SJSA1 (cell line): ENCODE results near the gene ZNF652. TPM values are rescaled to one million over a fixed set of nuclear protein-coding genes. Genes with fewer than 3 reads are reported as not detected.

ENCODE experiments used
- DNase-seq, 2 experiments: peaks; one replicate each; pipeline ENCODE4 v3.0.0-alpha.2; 2015 to 2020; ENCODE audit warnings: low spot score in 2 of 2, low read depth in 1 of 2
- H3K27ac ChIP-seq: fragments of 250-450 bp; sonication (Bioruptor Pico); 2 replicates; pipeline ENCODE4 v1.5.1; 2020; ENCODE audit warnings: mild to moderate bottlenecking, moderate library complexity
- H3K27me3 ChIP-seq: fragments of 250-450 bp; sonication (Bioruptor Pico); replicated peaks from 2 replicates; pipeline ENCODE4 v1.5.1; 2020; ENCODE audit warnings: mild to moderate bottlenecking, moderate library complexity
- H3K36me3 ChIP-seq: fragments of 250-450 bp; sonication (Bioruptor Pico); 2 replicates; pipeline ENCODE4 v1.5.1; 2020; ENCODE audit warnings: mild to moderate bottlenecking
- H3K4me1 ChIP-seq: fragments of 250-450 bp; sonication (Bioruptor Pico); replicated peaks from 2 replicates; pipeline ENCODE4 v1.6.1; 2021; ENCODE audit warnings: mild to moderate bottlenecking
- H3K4me3 ChIP-seq: fragments of 250-450 bp; sonication (Bioruptor Pico); 2 replicates; pipeline ENCODE4 v1.5.1; 2020; ENCODE audit warnings: mild to moderate bottlenecking
- H3K9me3 ChIP-seq: fragments of 250-450 bp; sonication (Bioruptor Pico); replicated peaks from 2 replicates; pipeline ENCODE4 v1.5.1; 2020; ENCODE audit warnings: mild to moderate bottlenecking
- total RNA-seq: library from RNA; depleted of rRNA; stranded (reverse); fragments of >200 nt; shearing (Covaris generic); gene quantifications from 2 replicates; pipeline ENCODE4 v1.2.3, GENCODE V29; 2014; rRNA removed

ZNF652 gene
- 23.8 and 37.1 TPM in 2 replicates for total RNA-seq

- peak; percentile 92 to 94 for DNase-seq
- H3K9me3 ChIP-seq = no peaks in the 10 kb centered on the region; the same call in 1 of the 2 replicates
- H3K4me1 ChIP-seq = peaks cover 18% of the 10 kb centered on the region
- peak within 1 kb of the TSS; percentile 63 for H3K27ac ChIP-seq
- H3K27me3 ChIP-seq = no peaks in the 10 kb centered on the region
- H3K4me3 ChIP-seq = peak within 1 kb of the TSS; percentile 98
- peaks cover 6% of the 10 kb centered on the region for H3K36me3 ChIP-seq
Measured at GRCh38 chr17:49361902-49362722, at the start of gene ZNF652. ZNF652 (minus strand) TSS chr17:49362250; CDS start chr17:49317725, 44,525 bp downstream.

DNA sequence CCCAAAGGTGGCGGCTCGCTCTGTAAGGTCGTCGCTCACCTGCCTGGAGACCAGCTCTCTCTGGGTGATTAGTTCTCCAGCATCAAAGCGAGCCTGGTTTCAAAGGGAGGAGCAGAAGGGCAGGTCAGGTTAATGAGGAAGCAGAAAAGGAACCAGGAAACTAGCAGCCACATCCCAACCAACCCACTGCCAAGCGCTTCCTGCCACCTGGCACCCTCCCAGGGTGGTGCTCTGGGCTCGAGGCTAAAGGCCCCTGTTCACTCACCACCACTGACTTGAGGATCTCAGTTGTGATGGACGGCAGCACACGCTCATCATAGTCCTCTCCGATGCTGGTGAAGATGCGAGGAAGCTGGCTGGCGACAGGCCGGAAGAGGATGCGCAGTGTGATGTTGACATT is 47.0 kb upstream of the ZNF652 start:
- Histone ChIP-seq H3K27me3 (no peaks in the 10 kb centered on the region), H3K4me3 (no peak overlapping the region), H3K36me3 (peaks cover 95% of the 10 kb centered on the region), H3K27ac (no peak overlapping the region), H3K9me3 (no peaks in the 10 kb centered on the region), H3K4me1 (peaks cover 6% of the 10 kb centered on the region)
- no peak for DNase-seq

- DNase-seq = peak; percentile 66 to 75
- H3K36me3 ChIP-seq = peaks cover 96% of the 10 kb centered on the region
Measured at GRCh38 chr17:49407981-49408501, 46.0 kb upstream of the ZNF652 start.

GRCh38 chr17:49407086-49407485 is 45.0 kb upstream of the ZNF652 start:
- Histone ChIP-seq H3K4me1 (no peaks in the 10 kb centered on the region), H3K27ac (no peak overlapping the region), H3K27me3 (no peaks in the 10 kb centered on the region), H3K9me3 (no peaks in the 10 kb centered on the region), H3K4me3 (no peak overlapping the region), H3K36me3 (peaks cover 92% of the 10 kb centered on the region)
- DNase-seq = no peak

More at GRCh38 chr17:49407981-49408501, 46.0 kb upstream of the ZNF652 start:
- Histone ChIP-seq H3K9me3 (no peaks in the 10 kb centered on the region), H3K27me3 (no peaks in the 10 kb centered on the region), H3K27ac (no peak overlapping the region), H3K4me3 (no peak overlapping the region), H3K4me1 (no peaks in the 10 kb centered on the region)

- H3K4me1 ChIP-seq = no peaks in the 10 kb centered on the region
- peaks cover 86% of the 10 kb centered on the region for H3K36me3 ChIP-seq
- no peaks in the 10 kb centered on the region for H3K9me3 ChIP-seq
- H3K27ac ChIP-seq = no peak overlapping the region
- DNase-seq = no peak
- no peak overlapping the region for H3K4me3 ChIP-seq
- no peaks in the 10 kb centered on the region for H3K27me3 ChIP-seq
Measured at GRCh38 chr17:49406421-49407061, 44.5 kb upstream of the ZNF652 start.

GRCh38 chr17:49404906-49405305 is 42.9 kb upstream of the ZNF652 start:
- no peaks in the 10 kb centered on the region for H3K27me3 ChIP-seq
- DNase-seq = no peak
- H3K36me3 ChIP-seq = peaks cover 72% of the 10 kb centered on the region

GRCh38 chr17:49404361-49404760 is 42.3 kb upstream of the ZNF652 start:
- no peak overlapping the region for H3K27ac ChIP-seq
- no peak overlapping the region for H3K4me3 ChIP-seq
- H3K36me3 ChIP-seq = peaks cover 66% of the 10 kb centered on the region
- no peak for DNase-seq
- no peaks in the 10 kb centered on the region for H3K27me3 ChIP-seq
- H3K4me1 ChIP-seq = no peaks in the 10 kb centered on the region
- no peaks in the 10 kb centered on the region for H3K9me3 ChIP-seq

More at GRCh38 chr17:49404906-49405305, 42.9 kb upstream of the ZNF652 start:
- Histone ChIP-seq H3K4me1 (no peaks in the 10 kb centered on the region), H3K9me3 (no peaks in the 10 kb centered on the region), H3K27ac (no peak overlapping the region), H3K4me3 (no peak overlapping the region)

- Histone ChIP-seq H3K27me3 (no peaks in the 10 kb centered on the region), H3K4me3 (no peak overlapping the region), H3K27ac (no peak overlapping the region), H3K36me3 (peaks cover 59% of the 10 kb centered on the region), H3K9me3 (no peaks in the 10 kb centered on the region), H3K4me1 (no peaks in the 10 kb centered on the region)
- DNase-seq = no peak
Measured at GRCh38 chr17:49403514-49404289, 41.7 kb upstream of the ZNF652 start.

DNA sequence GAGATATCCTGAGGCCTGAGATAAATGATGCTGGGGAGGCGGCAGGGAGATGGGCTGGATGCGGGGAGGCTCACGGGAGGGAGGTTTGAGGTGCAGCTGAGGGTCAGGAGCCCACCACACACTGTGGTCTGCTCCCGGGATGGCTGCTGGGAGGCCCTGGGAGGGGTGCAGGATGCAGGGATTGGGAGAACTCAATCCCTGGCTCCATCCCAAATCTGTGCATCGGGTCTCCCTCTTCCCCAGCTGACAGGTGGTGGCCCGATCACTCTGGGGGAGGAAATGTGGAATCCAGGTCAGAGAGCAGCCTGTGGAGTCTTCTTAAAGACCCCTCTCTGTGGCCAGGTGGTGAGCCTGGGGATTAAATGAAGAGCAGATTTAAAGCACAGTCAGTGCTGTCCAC is 40.7 kb upstream of the ZNF652 start:
- Histone ChIP-seq H3K9me3 (no peaks in the 10 kb centered on the region), H3K27ac (no peak overlapping the region), H3K4me1 (no peaks in the 10 kb centered on the region), H3K4me3 (no peak overlapping the region), H3K27me3 (no peaks in the 10 kb centered on the region), H3K36me3 (peaks cover 50% of the 10 kb centered on the region)
- DNase-seq = no peak

DNA sequence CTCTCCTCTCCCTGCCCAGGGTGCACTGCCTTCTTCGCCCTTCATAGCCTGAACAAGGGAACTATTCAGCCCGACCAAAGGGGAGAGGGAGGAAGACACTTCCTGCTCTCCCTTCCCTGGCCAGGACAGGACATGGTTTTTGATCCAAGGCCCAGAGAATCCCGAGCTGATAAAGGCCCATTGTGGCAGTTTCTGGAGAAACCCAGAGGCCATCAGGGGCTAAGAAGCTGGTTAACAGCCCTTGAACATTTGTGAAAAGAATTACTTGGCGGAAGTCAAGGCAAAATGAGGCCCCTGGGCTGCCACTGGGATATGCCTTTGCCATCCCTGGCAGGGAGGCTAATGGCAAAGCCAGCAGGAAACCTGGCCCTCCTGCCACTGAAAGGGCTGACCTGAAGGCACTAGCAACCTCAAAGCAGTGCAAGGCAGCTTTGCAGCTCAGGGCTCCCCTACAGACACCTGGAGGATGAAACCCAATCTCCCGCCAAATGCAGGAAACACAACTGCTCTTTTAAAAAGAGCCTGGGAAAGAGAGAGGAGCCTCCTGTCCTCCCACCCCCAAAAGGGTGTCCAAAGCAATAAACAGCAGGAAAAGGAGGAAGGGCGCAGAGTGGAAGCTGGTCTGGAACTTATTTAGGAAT is 40.0 kb upstream of the ZNF652 start:
- H3K27ac ChIP-seq = no peak overlapping the region
- H3K36me3 ChIP-seq = peaks cover 43% of the 10 kb centered on the region
- H3K9me3 ChIP-seq = no peaks in the 10 kb centered on the region
- H3K4me1 ChIP-seq = no peaks in the 10 kb centered on the region
- DNase-seq = no peak
- no peaks in the 10 kb centered on the region for H3K27me3 ChIP-seq
- no peak overlapping the region for H3K4me3 ChIP-seq

DNA sequence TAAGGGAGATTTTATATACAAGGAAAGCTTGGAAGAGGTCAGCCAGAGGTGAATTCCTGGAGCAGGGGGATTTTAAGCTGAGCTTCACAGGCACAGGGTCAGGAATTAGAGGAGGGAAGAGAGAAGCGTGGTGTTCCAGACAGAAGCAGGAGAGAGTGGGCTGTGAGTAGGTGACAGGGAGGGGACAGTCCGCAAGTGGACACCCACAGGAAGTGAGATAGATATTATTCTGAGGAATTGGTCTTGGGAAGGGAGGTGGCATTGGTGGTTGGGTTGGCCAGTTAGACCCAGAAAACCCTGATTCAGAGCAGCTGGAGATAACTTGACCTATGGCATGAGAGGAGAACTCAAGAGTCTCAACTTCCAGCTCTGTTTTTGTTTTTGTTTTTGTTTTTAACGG is 37.9 kb upstream of the ZNF652 start:
- Histone ChIP-seq H3K27me3 (no peaks in the 10 kb centered on the region), H3K27ac (no peak overlapping the region), H3K36me3 (peaks cover 22% of the 10 kb centered on the region), H3K4me1 (no peaks in the 10 kb centered on the region), H3K4me3 (no peak overlapping the region), H3K9me3 (no peaks in the 10 kb centered on the region)
- DNase-seq = no peak

DNA sequence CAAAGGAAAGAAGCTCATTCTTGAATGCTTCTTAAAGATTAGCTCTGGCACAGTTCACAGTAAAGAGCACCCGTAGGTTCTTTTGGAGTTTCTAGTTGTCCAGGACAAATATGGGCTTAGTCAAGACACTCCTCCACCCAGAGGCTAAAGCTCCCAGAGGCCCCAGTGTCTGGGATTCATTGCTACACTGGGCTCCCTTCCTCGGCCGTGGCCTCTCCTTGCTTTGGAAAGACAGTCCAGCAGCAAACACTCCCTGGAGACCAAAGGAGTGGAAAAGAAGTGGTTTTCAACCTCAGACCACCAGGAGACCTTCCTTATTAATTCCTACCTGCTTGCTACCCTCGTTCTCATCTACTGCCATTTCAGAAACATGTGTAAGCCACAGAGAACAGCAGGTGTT is 35.5 kb upstream of the ZNF652 start:
- no peaks in the 10 kb centered on the region for H3K27me3 ChIP-seq
- H3K9me3 ChIP-seq = no peaks in the 10 kb centered on the region
- DNase-seq = no peak
- no peaks in the 10 kb centered on the region for H3K4me1 ChIP-seq
- H3K36me3 ChIP-seq = peaks cover under 1% of the 10 kb centered on the region; the same call in 1 of the 2 replicates
- no peak overlapping the region for H3K27ac ChIP-seq
- H3K4me3 ChIP-seq = no peak overlapping the region
